Neural cell (in vitro differentiated cells): Measurements from ENCODE around the gene FAM117A. TPM values are rescaled to one million over a fixed set of nuclear protein-coding genes. Genes with fewer than 3 reads are reported as not detected.

Experiments used
- H2AFZ ChIP-seq: fragments of 200-600, 300-800 bp; sonication (generic), shearing (Covaris generic); 2 replicates; pipeline ENCODE4 v1.6.0; 2014; ENCODE audit warnings: low read depth, mild to moderate bottlenecking, antibody characterized with exemption, low read length, moderate library complexity
- H3F3A ChIP-seq: fragments of 200-600 bp; shearing (Covaris generic); 2 replicates; pipeline ENCODE4 v1.6.1; 2016; ENCODE audit warnings: mild to moderate bottlenecking, moderate library complexity, mixed read lengths, antibody characterized with exemption, low read length; ENCODE audit not compliant: insufficient read depth, poor library complexity, severe bottlenecking
- H3K27ac ChIP-seq: fragments of 200-600, 300-800 bp; sonication (generic), shearing (Covaris generic); 2 replicates; pipeline ENCODE4 v1.5.1; 2014; ENCODE audit warnings: mild to moderate bottlenecking, low read length, moderate library complexity
- H3K27me3 ChIP-seq: fragments of 300-800, 200-600 bp; sonication (generic), shearing (Covaris generic); 2 replicates; pipeline ENCODE4 v1.6.0; 2014; ENCODE audit warnings: mild to moderate bottlenecking, low read depth, low read length, moderate library complexity; ENCODE audit not compliant: insufficient read depth
- H3K36me3 ChIP-seq: fragments of 300-800, 200-600 bp; sonication (generic), shearing (Covaris generic); 2 replicates; pipeline ENCODE4 v1.5.1; 2014; ENCODE audit warnings: mild to moderate bottlenecking, antibody characterized with exemption, low read length, moderate library complexity; ENCODE audit not compliant: insufficient read depth
- H3K4me2 ChIP-seq: fragments of 300-800, 200-600 bp; sonication (generic), shearing (Covaris generic); 2 replicates; pipeline ENCODE4 v1.6.0; 2014; ENCODE audit warnings: mild to moderate bottlenecking, low read length
- H3K4me3 ChIP-seq: fragments of 300-800, 200-600 bp; sonication (generic), shearing (Covaris generic); 2 replicates; pipeline ENCODE4 v1.5.1; 2014; ENCODE audit warnings: mild to moderate bottlenecking, low read length, moderate library complexity
- H3K79me2 ChIP-seq: fragments of 200-600 bp; shearing (Covaris generic); replicated peaks from 2 replicates; pipeline ENCODE4 v1.6.0; 2014; ENCODE audit warnings: mild to moderate bottlenecking, low read length, moderate library complexity; ENCODE audit not compliant: insufficient read depth
- H3K9ac ChIP-seq: fragments of 300-800, 200-600 bp; sonication (generic), shearing (Covaris generic); 2 replicates; pipeline ENCODE4 v1.6.1; 2016; ENCODE audit warnings: mild to moderate bottlenecking, low read length, mixed read lengths
- H3K9me2 ChIP-seq: fragments of 200-600 bp; shearing (Covaris generic); 2 replicates; pipeline ENCODE4 v1.6.1; 2016; ENCODE audit warnings: mild to moderate bottlenecking, low read length, mixed read lengths; ENCODE audit not compliant: insufficient read depth
- H3K9me3 ChIP-seq: fragments of 200-600, 300-800 bp; sonication (generic), shearing (Covaris generic); 2 replicates; pipeline ENCODE4 v1.6.1; 2016; ENCODE audit warnings: mild to moderate bottlenecking, mixed run types, low read length, moderate library complexity, mixed read lengths
- H4K20me1 ChIP-seq: fragments of 200-600 bp; shearing (Covaris generic); 2 replicates; pipeline ENCODE4 v1.6.1; 2016; ENCODE audit warnings: mild to moderate bottlenecking, mixed run types; ENCODE audit not compliant: insufficient read depth
- EP300 ChIP-seq: fragments of 450-650 bp; conservative IDR thresholded peaks from 2 replicates; pipeline ENCODE4 v1.6.1; 2014; ENCODE audit warnings: antibody characterized with exemption, mild to moderate bottlenecking, moderate library complexity; ENCODE audit not compliant: poor library complexity, severe bottlenecking
- EZH2 ChIP-seq: fragments of 200-600, 300-800 bp; shearing (Covaris generic), sonication (generic); IDR thresholded peaks from 2 replicates; pipeline ENCODE4 v1.6.1; 2014; ENCODE audit warnings: antibody characterized with exemption, low read length, borderline replicate concordance, mild to moderate bottlenecking; ENCODE audit not compliant: insufficient read depth, poor library complexity, severe bottlenecking
- MXI1 ChIP-seq: fragments of 450-650 bp; conservative IDR thresholded peaks from 2 replicates; pipeline ENCODE4 v1.6.1; 2014; ENCODE audit warnings: antibody characterized with exemption, mild to moderate bottlenecking; ENCODE audit not compliant: poor library complexity, severe bottlenecking
- POLR2AphosphoS5 ChIP-seq: IDR thresholded peaks from 2 replicates; pipeline ENCODE4 v1.6.1; 2012
- RAD21 ChIP-seq: fragments of 450-650 bp; conservative IDR thresholded peaks from 2 replicates; pipeline ENCODE4 v1.6.1; 2014; ENCODE audit warnings: antibody characterized with exemption, mild to moderate bottlenecking, moderate library complexity
- REST ChIP-seq: IDR thresholded peaks from 2 replicates; pipeline ENCODE4 v1.6.1; 2012; ENCODE audit warnings: borderline replicate concordance
- SMC3 ChIP-seq: fragments of 450-650 bp; conservative IDR thresholded peaks from 2 replicates; pipeline ENCODE4 v1.6.1; 2014; ENCODE audit warnings: antibody characterized with exemption, mild to moderate bottlenecking, moderate library complexity; ENCODE audit not compliant: poor library complexity
- TAF1 ChIP-seq: IDR thresholded peaks from 2 replicates; pipeline ENCODE4 v1.6.1; 2012; ENCODE audit warnings: low read depth
- polyA plus RNA-seq: library from polyadenylated mRNA; depleted of rRNA; stranded (reverse); fragments of >200 nt; gene quantifications from 2 replicates; pipeline ENCODE4 v1.2.3, GENCODE V29; 2014
- TF ChIP-seq, protein P1 (sequence below): fragments of 450-650 bp; IDR thresholded peaks from 2 replicates; pipeline ENCODE4 v1.5.1; 2014; ENCODE audit warnings: antibody characterized with exemption, mild to moderate bottlenecking, moderate library complexity; ENCODE audit not compliant: poor library complexity, severe bottlenecking

The FAM117A gene
- polyA plus RNA-seq, 1 donor from 2014 or later = 3.7 TPM

- no peaks in the 10 kb centered on the region for H3K9me2 ChIP-seq
- no peaks in the 10 kb centered on the region for H4K20me1 ChIP-seq
- no peak overlapping the region for H3K4me3 ChIP-seq
- no peak overlapping the region for H2AFZ ChIP-seq
- H3K27me3 ChIP-seq = no peaks in the 10 kb centered on the region
- TF ChIP-seq EZH2 (no peak), POLR2AphosphoS5 (no peak), MXI1 (no peak), REST (no peak), TAF1 (no peak), EP300 (no peak)
- TF ChIP-seq, protein P1, sequence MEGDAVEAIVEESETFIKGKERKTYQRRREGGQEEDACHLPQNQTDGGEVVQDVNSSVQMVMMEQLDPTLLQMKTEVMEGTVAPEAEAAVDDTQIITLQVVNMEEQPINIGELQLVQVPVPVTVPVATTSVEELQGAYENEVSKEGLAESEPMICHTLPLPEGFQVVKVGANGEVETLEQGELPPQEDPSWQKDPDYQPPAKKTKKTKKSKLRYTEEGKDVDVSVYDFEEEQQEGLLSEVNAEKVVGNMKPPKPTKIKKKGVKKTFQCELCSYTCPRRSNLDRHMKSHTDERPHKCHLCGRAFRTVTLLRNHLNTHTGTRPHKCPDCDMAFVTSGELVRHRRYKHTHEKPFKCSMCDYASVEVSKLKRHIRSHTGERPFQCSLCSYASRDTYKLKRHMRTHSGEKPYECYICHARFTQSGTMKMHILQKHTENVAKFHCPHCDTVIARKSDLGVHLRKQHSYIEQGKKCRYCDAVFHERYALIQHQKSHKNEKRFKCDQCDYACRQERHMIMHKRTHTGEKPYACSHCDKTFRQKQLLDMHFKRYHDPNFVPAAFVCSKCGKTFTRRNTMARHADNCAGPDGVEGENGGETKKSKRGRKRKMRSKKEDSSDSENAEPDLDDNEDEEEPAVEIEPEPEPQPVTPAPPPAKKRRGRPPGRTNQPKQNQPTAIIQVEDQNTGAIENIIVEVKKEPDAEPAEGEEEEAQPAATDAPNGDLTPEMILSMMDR = no peak
- H3F3A ChIP-seq = no peaks in the 10 kb centered on the region
- H3K9ac ChIP-seq = no peak overlapping the region
- H3K27ac ChIP-seq = no peak overlapping the region
- H3K9me3 ChIP-seq = no peaks in the 10 kb centered on the region
- no peaks in the 10 kb centered on the region for H3K36me3 ChIP-seq
- no peak overlapping the region for H3K4me2 ChIP-seq
- no peaks in the 10 kb centered on the region for H3K79me2 ChIP-seq
Observed at GRCh38 chr17:49716668-49717364, 47.1 kb downstream of the FAM117A start.

GRCh38 chr17:49715717-49716279 lies 48.1 kb downstream of the FAM117A start:
- Histone ChIP-seq H3K27me3 (no peaks in the 10 kb centered on the region), H3K4me3 (no peak overlapping the region), H3F3A (no peaks in the 10 kb centered on the region), H3K27ac (no peak overlapping the region), H3K9me2 (no peaks in the 10 kb centered on the region), H3K4me2 (no peak overlapping the region), H4K20me1 (no peaks in the 10 kb centered on the region), H2AFZ (no peak overlapping the region), H3K36me3 (no peaks in the 10 kb centered on the region), H3K9ac (no peak overlapping the region), H3K79me2 (no peaks in the 10 kb centered on the region), H3K9me3 (no peaks in the 10 kb centered on the region)
- TF ChIP-seq, protein P1 = no peak
- TF ChIP-seq REST (no peak), POLR2AphosphoS5 (no peak), EP300 (no peak), SMC3 (no peak), RAD21 (no peak), TAF1 (no peak), MXI1 (no peak), EZH2 (no peak)
